Nephron (organoid): ENCODE data around the gene MUC3A.

ENCODE experiments used
- H3K27ac Mint-ChIP-seq, 3 experiments: 2 replicates each; pipeline ENCODE4 v1.8.0; 2020; ENCODE audit warnings: mixed read lengths in 3 of 3, mild to moderate bottlenecking in 2 of 3, moderate library complexity in 1 of 3
- H3K27me3 Mint-ChIP-seq: 2 replicates; pipeline ENCODE4 v1.8.0; 2021; ENCODE audit warnings: low read depth, mild to moderate bottlenecking, moderate library complexity, mixed read lengths
- H3K36me3 Mint-ChIP-seq: 2 replicates; pipeline ENCODE4 v1.8.0; 2020; ENCODE audit warnings: low read depth, mixed read lengths
- H3K4me1 Mint-ChIP-seq: 2 replicates; pipeline ENCODE4 v1.8.0; 2020; ENCODE audit warnings: mixed read lengths
- H3K4me3 Mint-ChIP-seq, 3 experiments: 2 replicates each; pipeline ENCODE4 v1.8.0; 2020; ENCODE audit warnings: mild to moderate bottlenecking in 3 of 3, mixed read lengths in 3 of 3, moderate library complexity in 2 of 3
- H3K9me3 Mint-ChIP-seq: 2 replicates; pipeline ENCODE4 v1.8.0; 2020; ENCODE audit warnings: mixed read lengths
- CTCF ChIP-seq, 3 experiments: fragments of 200-600 bp; sonication (generic); IDR thresholded peaks; one replicate each; pipeline ENCODE4 v1.5.0; 2021; ENCODE audit warnings: antibody characterized with exemption in 3 of 3; ENCODE audit not compliant: unreplicated experiment in 3 of 3

Gene MUC3A

GRCh38 chr7:100968031-100968430 lies 18.7 kb downstream of the MUC3A start:
- H3K4me3 Mint-ChIP-seq, result no peak overlapping the region
- H3K27me3 Mint-ChIP-seq, result peaks cover 93% of the 10 kb centered on the region
- peaks cover 9% of the 10 kb centered on the region for H3K4me1 Mint-ChIP-seq

GRCh38 chr7:100968650-100969049 lies 19.3 kb downstream of the MUC3A start:
- TF ChIP-seq CTCF (IDR thresholded peaks at IDR 0.05; ENCODE audit: unreplicated experiment in 3 of 3), result no peak
- Mint-ChIP-seq H3K27ac (no peak overlapping the region), H3K36me3 (no peaks in the 10 kb centered on the region), H3K4me1 (peaks cover 9% of the 10 kb centered on the region), H3K27me3 (peaks cover 90% of the 10 kb centered on the region), H3K4me3 (no peak overlapping the region), H3K9me3 (peaks cover 2% of the 10 kb centered on the region)

More at GRCh38 chr7:100968031-100968430, 18.7 kb downstream of the MUC3A start:
- no peak for TF ChIP-seq CTCF (IDR thresholded peaks at IDR 0.05; ENCODE audit: unreplicated experiment in 3 of 3)
- H3K9me3 Mint-ChIP-seq, result peaks cover 1% of the 10 kb centered on the region
- no peaks in the 10 kb centered on the region for H3K36me3 Mint-ChIP-seq
- H3K27ac Mint-ChIP-seq, result no peak overlapping the region

DNA sequence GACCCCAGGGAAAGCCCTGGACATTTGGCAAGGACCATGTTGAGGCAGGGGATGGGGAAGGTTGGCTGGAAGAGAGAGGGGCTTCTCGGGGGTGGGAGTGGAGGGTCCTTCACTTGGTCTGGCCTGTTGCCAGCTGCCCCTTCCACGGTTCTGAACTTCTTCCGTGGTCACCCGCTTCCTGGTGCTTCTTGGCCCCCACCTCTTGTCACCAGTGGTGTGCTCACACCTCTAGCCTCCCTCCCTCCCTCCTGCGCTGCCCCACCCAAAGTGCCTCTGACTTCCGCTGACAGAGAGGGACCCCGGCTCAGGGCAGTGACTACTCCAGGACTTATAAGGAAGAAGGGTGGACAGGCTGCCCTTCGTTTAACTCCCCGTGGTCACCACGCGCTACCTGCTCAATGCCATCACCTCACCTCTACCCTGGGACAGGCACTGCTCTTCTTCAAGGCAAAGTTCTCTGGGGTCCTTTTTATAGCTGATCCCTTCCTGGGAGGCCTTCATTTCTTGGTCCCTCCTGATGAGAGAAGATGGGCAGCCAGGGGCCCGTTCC lies 19.8 kb downstream of the MUC3A start, which contains the start of gene MUC12:
Gene MUC12, plus strand, starts transcription at position 500 of the 550 bp plus-strand sequence. CDS start 58 bp downstream, outside the sequence.
- peaks cover 9% of the 10 kb centered on the region for H3K4me1 Mint-ChIP-seq
- H3K4me3 Mint-ChIP-seq, result no peak within 1 kb of the TSS
- H3K36me3 Mint-ChIP-seq, result no peaks in the 10 kb centered on the region
- no peak for TF ChIP-seq CTCF (IDR thresholded peaks at IDR 0.05; ENCODE audit: unreplicated experiment in 3 of 3)
- H3K27me3 Mint-ChIP-seq, result peaks cover 87% of the 10 kb centered on the region
- no peak within 1 kb of the TSS for H3K27ac Mint-ChIP-seq
- peaks cover 4% of the 10 kb centered on the region for H3K9me3 Mint-ChIP-seq

DNA sequence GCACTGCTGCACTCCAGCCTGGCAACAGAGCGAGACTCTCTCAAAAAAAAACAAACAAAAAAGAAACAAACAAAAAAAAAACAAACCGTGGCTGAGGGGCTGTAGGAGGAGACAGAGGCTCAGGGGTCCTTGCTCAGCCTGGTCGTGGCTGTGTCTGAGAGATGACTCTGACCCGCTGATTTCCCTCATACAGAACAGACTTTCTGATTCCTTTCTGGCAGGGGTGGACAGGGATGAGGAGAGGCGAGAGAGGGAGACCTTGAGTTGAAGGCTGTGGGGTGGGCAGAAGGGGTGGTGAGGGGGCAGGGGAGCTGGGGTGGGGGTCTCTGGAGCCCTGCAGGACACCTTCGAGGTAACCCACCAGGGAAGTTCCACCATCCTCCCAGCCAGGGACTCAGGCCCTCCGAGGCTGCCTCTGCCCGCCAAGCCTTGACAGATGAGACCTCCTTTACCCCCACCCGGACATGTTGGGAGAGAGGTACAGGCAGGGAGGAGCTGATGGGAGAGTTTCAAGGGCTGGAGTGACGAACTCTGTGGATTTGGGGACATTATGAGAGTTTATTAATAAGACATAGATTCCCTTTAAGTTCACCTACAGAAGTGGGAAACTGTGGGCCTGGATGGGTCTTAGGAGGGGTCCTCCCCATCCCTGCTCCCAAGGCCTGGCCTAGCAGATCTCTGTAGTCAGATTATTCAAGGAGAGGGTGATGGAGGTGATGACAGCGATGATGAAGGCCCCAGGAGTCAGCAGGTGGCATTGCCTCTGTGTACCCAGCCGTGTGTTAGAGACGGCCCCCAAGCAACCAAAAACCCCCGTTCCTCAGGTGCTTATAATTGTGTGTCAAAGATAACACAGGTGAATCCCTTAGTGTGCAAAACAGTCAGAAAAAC lies 22.0 kb downstream of the MUC3A start:
- no peaks in the 10 kb centered on the region for H3K36me3 Mint-ChIP-seq
- no peak overlapping the region for H3K27ac Mint-ChIP-seq
- H3K27me3 Mint-ChIP-seq, result peaks cover 76% of the 10 kb centered on the region
- peaks cover 7% of the 10 kb centered on the region for H3K9me3 Mint-ChIP-seq
- H3K4me1 Mint-ChIP-seq, result peaks cover 4% of the 10 kb centered on the region
- TF ChIP-seq CTCF (IDR thresholded peaks at IDR 0.05; ENCODE audit: unreplicated experiment in 3 of 3), result no peak
- no peak overlapping the region for H3K4me3 Mint-ChIP-seq

GRCh38 chr7:100972002-100972347 lies 22.6 kb downstream of the MUC3A start:
- H3K9me3 Mint-ChIP-seq, result peaks cover 7% of the 10 kb centered on the region
- peaks cover 4% of the 10 kb centered on the region for H3K4me1 Mint-ChIP-seq
- no peaks in the 10 kb centered on the region for H3K36me3 Mint-ChIP-seq
- no peak for TF ChIP-seq CTCF (IDR thresholded peaks at IDR 0.05; ENCODE audit: unreplicated experiment in 3 of 3)
- H3K27me3 Mint-ChIP-seq, result peaks cover 70% of the 10 kb centered on the region
- no peak overlapping the region for H3K4me3 Mint-ChIP-seq
- no peak overlapping the region for H3K27ac Mint-ChIP-seq
